GM18498 (cell line): ENCODE data around the gene SNX18.
"Not testable (repeated sequence)": the region's sequence is repeated elsewhere in the genome, so short reads cannot be mapped to it uniquely, and the experiment has no call there.

Experiments
- ATAC-seq: cut with Tn5 transposase; IDR thresholded peaks from one replicate; pipeline ENCODE4 v1.9.1; 2021; ENCODE audit warnings: mild to moderate bottlenecking, moderate library complexity; ENCODE audit not compliant: unreplicated experiment

SNX18 gene, protein sequence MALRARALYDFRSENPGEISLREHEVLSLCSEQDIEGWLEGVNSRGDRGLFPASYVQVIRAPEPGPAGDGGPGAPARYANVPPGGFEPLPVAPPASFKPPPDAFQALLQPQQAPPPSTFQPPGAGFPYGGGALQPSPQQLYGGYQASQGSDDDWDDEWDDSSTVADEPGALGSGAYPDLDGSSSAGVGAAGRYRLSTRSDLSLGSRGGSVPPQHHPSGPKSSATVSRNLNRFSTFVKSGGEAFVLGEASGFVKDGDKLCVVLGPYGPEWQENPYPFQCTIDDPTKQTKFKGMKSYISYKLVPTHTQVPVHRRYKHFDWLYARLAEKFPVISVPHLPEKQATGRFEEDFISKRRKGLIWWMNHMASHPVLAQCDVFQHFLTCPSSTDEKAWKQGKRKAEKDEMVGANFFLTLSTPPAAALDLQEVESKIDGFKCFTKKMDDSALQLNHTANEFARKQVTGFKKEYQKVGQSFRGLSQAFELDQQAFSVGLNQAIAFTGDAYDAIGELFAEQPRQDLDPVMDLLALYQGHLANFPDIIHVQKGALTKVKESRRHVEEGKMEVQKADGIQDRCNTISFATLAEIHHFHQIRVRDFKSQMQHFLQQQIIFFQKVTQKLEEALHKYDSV

DNA sequence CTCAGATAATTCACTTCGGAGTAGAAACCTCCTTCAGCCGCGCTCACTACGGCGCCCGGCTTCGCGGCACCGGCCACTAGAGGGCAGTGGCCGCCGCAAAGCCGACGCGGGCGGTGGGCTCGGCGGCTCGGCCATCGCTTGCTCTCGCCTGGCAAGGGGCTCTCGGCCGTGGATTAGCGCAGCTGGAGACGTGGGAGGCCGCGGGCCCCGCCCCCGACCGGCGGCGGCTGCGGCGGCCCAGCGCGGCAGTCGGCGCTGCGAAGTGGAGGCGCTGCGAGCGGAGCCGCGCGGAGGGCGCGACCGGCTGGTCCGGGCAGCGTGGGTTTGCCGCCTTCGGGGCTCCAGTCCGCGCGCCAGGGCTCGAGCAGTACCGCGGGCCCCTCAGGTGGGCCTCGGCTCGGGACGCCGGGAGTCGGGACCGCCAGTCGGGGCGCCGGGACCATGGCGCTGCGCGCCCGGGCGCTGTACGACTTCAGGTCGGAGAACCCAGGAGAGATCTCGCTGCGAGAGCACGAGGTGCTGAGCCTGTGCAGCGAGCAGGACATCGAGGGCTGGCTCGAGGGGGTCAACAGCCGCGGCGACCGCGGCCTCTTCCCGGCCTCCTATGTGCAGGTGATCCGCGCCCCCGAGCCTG is at the start of gene SNX18:
Gene SNX18, plus strand, starts transcription at position 248 of the 634 bp plus-strand sequence. Its CDS starts 194 bp downstream, at position 442.
- peak; percentile 96 for ATAC-seq

DNA sequence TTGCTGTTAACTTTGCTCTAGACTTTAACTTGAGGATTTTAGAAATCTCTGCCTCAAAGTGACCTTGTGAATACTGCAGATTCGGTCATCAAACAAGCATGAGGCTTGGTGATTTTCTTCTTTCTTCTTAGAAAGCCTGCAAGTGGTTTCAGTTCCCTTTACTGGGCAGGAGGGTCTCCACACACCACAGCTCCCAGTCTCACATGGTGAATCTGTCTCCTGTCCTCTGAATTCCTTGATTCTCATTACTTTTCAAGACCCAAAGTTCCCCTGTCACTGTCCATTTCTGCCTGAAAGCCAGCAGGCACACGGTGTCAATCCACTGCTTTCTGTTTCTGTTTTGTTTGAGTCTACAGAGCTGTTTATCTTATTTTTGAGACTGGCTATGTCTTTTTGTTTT is 47.9 kb upstream of the SNX18 start:
- peak; percentile 96 for ATAC-seq

DNA sequence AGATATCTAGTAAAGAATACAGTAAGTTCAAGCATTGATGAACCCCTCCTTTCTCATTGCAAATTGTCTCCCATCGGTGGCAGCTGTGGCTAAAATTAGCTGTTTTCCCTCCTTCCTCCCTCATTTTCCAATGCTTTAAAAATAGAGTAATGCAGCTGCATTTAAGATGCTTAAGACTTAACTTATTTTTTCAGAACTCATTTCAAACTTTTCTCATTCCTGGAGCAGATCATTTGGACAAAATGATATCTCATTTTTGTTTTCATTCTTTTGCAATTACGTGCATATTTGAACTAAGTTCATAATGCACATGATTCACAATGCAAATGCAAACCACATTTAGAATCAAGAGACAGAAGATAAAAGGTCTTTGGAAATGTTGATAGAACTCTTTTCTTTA is 47.4 kb upstream of the SNX18 start:
- no peak for ATAC-seq

DNA sequence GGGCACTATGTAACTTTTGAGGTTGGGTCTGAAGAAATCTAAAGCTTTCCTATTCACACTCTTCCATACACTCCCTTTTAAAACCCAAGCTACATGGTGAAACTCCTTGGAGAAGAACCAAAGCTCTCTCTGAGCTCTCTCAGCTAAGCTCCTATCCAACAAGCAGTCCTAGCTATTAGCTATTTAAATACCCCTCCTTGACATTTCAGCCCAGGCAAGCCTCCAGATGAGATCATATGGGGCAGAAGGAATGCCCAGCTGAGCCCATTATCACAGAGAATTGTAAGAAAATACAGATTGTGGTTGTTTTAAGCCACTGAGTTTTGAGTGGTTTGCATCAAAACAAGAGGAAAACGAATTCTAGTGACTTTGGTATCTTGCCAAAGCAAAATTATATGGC is 46.9 kb upstream of the SNX18 start:
- no peak for ATAC-seq

DNA sequence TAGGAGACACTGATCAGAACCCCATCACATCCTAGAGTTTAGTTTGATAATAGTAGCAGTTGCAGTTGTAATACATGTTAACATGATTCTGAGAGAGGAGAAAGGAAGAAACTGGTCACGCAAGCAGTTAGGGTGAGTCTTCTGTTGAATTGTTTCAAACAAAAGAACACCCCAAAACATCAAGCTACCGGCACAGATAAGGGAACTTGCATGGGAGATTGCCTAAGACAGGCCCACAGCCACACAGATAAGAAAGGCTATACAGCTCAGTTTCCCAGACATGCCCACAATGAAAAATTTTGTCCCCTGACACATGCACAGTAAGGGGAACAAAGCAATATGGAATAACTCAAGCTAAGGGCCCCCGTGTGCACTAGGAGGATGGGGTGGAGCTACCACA is 46.2 kb upstream of the SNX18 start:
- no peak for ATAC-seq

DNA sequence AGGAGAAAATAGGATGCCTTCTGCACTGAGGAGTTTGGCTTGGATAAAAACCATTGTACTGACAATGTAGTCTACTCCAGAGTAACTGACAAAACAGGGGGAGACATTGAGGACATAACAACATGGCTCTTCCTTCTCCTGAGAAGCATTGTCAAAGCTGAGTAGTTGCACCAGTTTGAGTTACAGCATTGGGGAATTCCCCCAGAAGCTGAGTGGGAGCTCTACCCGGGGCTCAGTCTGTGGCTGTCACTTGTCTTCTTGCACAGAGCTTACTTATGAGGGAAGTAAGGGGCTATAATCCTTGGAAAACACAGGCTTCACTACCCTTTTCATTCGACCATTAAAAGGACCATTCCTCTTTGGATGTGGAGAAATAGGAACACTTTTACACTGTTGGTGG is 40.9 kb upstream of the SNX18 start:
- ATAC-seq: no peak

DNA sequence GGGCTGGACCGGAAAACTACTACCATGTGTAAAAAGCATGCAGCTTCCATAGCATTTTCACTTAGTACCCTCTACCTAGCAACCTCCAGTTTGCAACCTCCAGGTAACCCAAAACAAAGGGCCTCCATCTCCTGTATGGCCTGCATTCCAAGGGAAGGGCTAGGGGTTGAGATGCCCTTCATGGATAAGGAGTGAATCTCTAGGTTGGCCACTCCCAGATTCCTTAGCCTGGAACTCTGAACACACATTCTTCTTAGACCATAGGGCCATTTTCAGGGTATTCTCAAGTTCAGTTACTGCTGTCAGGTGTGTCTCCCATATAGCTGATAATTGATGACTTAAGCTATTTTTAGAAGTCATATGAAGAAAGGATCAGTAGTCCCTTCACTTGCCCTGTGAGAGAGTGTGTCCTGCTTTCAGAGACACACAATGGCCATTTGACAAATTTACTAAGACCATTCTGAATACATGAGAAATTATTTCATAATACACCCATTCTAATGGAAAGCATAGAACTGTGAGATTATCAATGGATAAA is 39.5 kb upstream of the SNX18 start:
- ATAC-seq: no peak

DNA sequence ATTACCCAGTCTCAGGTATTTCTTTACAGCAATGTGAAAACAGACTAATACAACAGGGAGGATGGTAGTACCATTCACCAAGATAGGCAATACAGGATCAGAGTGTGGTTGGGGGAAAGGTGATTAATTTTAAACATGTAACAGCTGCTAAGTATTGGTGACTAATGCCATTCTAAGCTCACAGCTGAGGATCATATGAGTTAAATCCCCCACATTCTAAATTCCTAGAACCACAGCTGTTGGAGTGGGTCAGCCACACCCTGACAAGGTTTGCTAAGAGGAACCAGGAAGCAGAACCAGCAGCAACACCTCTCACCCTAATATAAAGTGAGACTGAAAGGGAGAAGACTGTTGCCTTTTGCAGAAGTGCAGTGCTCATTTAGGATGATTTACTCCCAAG is 37.3 kb upstream of the SNX18 start:
- no peak for ATAC-seq

DNA sequence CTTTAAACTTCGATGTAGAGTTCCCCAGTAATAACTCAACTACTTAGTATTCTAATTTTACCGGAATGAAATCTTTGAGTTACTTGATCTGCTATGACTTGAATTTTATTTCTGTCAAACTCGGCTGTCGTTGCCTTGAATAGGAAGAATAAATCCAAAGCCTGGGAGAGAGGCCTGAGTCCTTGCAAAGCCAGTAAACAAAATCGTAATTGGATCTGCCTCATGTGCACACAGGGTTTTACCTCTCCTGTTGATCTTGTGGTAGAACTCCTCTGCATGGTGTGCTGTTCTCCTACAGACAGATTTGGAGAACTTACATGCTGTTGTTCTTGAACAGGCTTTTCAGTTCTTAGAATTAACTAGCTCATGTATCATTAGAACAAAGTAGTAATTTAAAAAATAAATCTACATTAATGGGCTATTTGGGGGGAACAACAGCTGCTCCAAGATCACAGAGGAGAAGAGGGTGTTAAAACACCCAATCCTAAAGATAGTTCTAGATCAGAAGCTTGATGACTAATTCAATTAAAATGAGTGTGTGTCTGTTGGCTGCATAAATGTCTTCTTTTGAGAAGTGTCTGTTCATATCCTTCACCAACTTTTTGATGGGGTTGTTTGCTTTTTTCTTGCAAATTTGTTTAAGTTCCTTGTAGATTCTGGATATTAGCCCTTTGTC is 33.2 kb upstream of the SNX18 start:
- no peak for ATAC-seq

DNA sequence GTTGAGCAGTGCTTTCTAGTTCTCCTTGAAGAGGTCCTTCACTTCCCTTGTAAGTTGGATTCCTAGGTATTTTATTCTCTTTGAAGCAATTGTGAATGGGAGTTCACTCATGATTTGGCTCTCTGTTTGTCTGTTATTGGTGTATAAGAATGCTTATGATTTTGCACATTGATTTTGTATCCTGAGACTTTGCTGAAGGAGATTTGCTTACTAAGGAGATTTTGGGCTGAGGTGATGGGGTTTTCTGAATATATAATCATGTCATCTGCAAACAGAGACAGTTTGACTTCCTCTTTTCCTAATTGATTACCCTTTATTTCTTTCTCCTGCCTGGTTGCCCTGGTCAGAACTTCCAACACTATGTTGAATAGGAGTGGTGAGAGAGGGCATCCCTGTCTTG is 31.9 kb upstream of the SNX18 start:
- ATAC-seq: not testable (repeated sequence)

DNA sequence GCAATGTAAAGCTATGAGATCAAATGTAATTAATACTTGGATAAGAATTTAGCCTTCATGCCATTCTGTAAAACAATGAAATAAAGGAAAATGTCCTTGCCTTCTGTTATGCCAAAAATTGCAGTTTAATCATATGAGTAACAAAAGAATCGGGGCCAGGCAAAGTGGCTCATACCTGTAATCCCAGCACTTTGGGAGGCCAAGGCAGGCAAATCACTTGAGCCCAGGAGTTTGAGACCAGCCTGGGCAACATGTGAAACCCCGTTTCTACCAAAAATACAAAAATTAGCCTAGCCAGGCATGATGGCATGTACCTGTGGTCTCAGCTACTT is 27.9 kb upstream of the SNX18 start:
- ATAC-seq: not testable (repeated sequence)

DNA sequence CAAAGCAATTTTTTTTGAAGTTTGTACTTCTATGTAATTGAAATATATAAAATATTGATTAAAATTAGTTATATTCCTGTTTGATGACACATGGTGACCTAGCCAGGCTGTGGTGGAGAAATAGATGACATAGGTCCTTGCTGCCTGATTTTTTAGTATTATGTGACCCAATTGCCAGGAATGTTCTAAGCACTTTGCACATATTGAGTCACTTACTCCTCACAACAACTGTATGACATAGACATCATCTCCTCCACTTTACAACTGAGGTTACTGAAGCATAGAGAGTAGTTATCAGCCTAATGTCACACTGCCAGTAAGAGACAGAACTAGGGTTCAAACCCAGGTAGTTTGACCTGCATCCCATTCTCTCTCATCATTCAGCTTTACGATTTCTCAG is 26.2 kb upstream of the SNX18 start:
- ATAC-seq: no peak

DNA sequence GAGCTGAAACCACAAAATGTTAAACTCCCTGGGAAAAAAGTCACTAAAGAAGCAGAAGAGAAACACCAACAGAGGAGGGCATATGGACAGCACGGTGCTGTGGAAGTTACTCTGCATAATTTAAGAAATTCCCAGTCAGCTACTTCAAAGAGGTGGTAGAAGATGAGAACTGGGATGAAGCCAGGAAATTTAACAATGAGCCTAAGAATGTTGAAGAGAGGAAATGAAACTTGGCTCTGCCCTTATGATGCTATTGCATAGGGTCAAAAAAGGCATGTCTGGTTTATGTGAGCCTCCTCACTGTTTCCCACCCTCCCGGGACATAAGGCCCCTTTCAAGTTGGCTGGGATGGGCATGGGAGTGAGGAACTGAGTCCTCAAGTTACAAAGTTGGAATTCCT is 25.4 kb upstream of the SNX18 start:
- no peak for ATAC-seq

DNA sequence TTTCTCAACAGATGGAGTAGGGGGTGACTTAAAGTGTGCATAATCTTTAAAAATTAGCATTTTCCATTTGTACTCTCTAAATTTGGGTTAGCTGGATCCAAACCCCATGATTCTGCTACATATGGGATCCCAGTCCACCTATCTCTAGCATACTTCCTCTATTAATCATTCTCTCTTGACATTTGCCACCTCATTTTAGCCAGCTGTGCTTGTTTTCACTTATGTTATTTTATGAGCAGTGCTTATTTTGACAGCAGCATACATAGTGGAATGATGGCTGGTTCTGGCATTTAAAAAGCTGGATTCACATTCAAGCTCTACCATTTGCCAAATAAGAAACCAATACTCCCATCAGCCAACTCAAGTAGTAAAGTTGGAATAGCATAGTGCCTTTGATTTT is 22.5 kb upstream of the SNX18 start:
- no peak for ATAC-seq

DNA sequence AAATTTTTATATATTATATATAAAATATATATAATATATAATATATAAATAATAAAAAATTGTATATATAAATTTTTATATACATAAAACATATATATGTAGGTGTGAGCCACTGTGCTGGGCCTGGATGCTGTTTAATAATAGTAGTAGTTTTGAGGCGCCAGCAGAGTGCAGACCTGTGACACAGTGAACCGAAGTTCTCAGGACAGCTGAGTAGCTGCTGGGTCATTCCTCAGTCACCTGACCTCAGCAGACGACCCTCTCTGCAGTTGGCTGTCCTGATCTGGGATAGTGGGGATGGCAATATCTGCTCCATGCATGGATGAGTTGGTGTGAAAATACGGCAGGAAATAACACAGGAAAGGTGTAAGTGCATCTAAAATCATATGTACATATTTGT is 3.3 kb upstream of the SNX18 start:
- no peak for ATAC-seq

DNA sequence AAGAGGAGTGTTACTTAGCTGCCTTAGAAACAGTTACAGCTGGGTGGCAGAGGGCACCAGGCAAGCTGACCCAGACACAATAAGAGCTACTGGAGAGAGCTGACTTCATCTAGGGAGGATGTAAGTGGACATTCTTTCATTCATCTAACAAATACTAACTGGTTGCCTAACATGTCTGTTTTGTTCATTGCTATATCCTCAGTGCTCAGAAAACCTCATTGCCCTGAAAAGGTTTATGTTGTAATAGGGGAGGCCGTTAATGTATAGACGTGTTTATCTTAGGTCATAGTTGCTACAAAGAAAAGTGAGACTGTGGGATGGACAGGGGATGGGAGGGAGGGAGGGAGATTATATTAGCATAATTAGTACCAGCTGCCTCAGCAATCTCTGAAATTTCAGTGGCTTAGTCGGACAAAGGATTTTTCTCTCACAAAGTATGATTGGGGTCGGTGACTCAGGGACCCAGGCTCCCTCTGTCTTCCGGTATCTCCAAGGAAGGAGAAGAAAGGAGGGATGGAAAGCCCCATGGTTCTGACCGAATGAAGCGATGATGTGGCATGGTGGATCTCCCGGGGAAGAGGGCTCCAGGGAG is 2.6 kb upstream of the SNX18 start:
- ATAC-seq: no peak

DNA sequence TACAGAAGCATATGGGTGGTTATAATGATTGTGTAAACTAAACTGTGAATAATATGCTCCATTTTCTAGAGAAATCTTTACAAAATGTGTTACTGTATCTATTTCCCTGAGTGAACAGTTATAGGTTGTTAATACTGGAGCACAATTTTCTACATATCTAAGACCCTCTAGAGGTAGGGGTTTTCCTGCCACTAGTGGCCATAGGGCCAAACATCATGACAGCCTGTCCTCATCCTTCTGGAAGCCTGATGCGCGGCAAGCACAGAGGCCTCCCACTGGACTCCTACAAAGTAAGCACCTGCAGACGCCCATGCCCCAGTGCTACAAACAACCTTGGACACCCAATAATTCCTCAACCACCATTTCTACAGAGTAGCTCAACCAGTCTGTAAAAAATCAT is 1.9 kb upstream of the SNX18 start:
- no peak for ATAC-seq

DNA sequence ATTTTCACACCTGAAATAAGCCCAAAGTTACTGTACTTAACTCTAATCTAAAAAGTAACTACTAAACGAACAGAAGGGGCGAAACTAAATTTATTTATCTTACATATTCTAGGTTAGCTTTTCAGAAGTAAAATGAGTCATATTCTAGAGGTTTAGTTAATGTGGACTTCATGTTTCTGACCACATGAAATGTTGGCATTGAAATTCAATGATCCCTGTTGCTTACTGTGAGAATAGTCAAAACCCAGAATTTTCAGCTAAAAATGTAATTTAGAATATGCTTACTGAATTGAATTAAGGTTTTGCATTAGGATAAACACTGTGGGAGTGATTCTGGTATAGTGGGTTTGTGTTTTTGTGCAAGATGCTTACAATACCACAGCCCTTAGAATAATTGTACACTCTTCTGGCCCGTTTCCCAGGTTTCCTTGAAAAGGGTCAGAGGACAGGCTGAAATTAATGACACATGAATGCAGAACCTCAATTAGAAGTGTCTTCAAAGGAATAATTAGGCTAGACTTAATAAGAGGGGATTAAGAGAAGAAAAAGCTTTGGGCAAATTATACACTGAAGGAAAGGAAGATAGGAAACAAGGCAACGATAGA is 1.4 kb upstream of the SNX18 start:
- ATAC-seq: no peak

DNA sequence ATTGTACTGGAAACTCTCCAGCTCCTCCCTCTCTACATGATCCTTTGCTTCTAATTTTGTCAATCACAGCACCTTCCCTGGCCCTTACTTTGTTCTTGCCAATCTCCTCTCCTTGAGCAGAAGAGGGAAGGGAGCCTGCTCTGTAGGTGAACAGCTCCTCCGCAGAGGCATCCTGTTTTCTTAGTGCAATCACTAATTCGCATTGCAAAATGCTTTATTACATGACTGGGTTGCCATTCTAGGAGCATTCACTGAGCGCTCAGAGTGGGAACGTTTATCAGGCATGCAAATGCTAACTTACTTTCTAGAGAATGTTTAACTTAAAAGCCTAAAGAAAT is 416 bp upstream of the SNX18 start:
- ATAC-seq: no peak

DNA sequence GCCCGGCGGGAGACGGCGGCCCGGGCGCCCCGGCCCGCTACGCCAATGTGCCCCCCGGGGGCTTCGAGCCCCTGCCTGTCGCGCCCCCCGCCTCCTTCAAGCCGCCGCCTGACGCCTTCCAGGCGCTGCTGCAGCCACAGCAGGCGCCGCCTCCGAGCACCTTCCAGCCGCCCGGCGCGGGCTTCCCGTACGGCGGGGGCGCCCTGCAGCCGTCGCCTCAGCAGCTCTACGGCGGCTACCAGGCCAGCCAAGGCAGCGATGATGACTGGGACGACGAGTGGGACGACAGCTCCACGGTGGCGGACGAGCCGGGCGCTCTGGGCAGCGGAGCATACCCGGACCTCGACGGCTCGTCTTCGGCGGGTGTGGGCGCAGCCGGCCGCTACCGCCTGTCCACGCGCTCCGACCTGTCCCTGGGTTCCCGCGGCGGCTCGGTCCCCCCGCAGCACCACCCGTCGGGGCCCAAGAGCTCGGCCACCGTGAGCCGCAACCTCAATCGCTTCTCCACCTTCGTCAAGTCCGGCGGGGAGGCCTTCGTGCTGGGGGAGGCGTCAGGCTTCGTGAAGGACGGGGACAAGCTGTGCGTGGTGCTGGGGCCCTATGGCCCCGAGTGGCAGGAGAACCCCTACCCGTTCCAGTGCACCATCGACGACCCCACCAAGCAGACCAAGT is 723 bp downstream of the SNX18 start:
- peak; percentile 43 for ATAC-seq
